ENCODE results near the gene DCXR. TPM values are rescaled to one million over a fixed set of nuclear protein-coding genes. Genes with fewer than 3 reads are reported as not detected.

Gene DCXR
- total RNA-seq, 1 experiment from 2014 or later: 111 TPM

- H3K36me3 Mint-ChIP-seq (ENCODE audit: insufficient read depth, unreplicated experiment): peaks cover 13% of the 10 kb centered on the region
- H3K27me3 Mint-ChIP-seq (ENCODE audit: insufficient read depth, unreplicated experiment): no peaks in the 10 kb centered on the region
- no peaks in the 10 kb centered on the region for H3K9me3 Mint-ChIP-seq (ENCODE audit: unreplicated experiment)
- no TSS peak for BruUV-seq (replicated peaks)
- intact Hi-C loops (cut with micrococcal nuclease): loop anchor here (1.0 kb wide), 1 partner anchor 32 kb away; the partner anchor contains the start of gene LRRC45
- peak overlapping the region; percentile 56 for H3K4me3 Mint-ChIP-seq (ENCODE audit: unreplicated experiment)
- CTCF ChIA-PET: interaction anchor here (0.6 to 2.0 kb wide), 8 partner anchors 9 to 71 kb away, joined by 3 to 15 read pairs (median 5); partner anchors contain the start of gene NOTUM
- DNase-seq (ENCODE audit: unreplicated experiment): peak; percentile 92
- POLR2A ChIA-PET: interaction anchor here (0.6 to 2.7 kb wide), 15 partner anchors 11 to 466 kb away, joined by 3 to 55 read pairs (median 5); partner anchors contain the start of genes CENPX, LRRC45 and MAFG
- TF ChIP-seq, protein P1, sequence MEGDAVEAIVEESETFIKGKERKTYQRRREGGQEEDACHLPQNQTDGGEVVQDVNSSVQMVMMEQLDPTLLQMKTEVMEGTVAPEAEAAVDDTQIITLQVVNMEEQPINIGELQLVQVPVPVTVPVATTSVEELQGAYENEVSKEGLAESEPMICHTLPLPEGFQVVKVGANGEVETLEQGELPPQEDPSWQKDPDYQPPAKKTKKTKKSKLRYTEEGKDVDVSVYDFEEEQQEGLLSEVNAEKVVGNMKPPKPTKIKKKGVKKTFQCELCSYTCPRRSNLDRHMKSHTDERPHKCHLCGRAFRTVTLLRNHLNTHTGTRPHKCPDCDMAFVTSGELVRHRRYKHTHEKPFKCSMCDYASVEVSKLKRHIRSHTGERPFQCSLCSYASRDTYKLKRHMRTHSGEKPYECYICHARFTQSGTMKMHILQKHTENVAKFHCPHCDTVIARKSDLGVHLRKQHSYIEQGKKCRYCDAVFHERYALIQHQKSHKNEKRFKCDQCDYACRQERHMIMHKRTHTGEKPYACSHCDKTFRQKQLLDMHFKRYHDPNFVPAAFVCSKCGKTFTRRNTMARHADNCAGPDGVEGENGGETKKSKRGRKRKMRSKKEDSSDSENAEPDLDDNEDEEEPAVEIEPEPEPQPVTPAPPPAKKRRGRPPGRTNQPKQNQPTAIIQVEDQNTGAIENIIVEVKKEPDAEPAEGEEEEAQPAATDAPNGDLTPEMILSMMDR (IDR thresholded peaks at IDR 0.05; ENCODE audit: unreplicated experiment): no peak
- H3K27ac Mint-ChIP-seq (ENCODE audit: low read depth, unreplicated experiment): peak overlapping the region; percentile 31
- peaks cover 13% of the 10 kb centered on the region for H3K4me1 Mint-ChIP-seq (ENCODE audit: insufficient read depth, unreplicated experiment)
These were observed 45.7 kb downstream of the DCXR start for GRCh38 chr17:81991684-81992305.

- POLR2A ChIA-PET: interaction anchor here (0.6 to 2.7 kb wide), 18 partner anchors 10 to 465 kb away, joined by 3 to 55 read pairs (median 4); partner anchors contain the start of genes CENPX, LRRC45 and MAFG
- CTCF ChIA-PET: interaction anchor here (0.6 to 2.0 kb wide), 7 partner anchors 11 to 72 kb away, joined by 3 to 15 read pairs (median 5); partner anchors contain the start of gene NOTUM
- TF ChIP-seq, protein P1 (IDR thresholded peaks at IDR 0.05; ENCODE audit: unreplicated experiment): no peak
- H3K27me3 Mint-ChIP-seq (ENCODE audit: insufficient read depth, unreplicated experiment): no peaks in the 10 kb centered on the region
- H3K4me3 Mint-ChIP-seq (ENCODE audit: unreplicated experiment): peak overlapping the region; percentile 56
- DNase-seq (ENCODE audit: unreplicated experiment): no peak
- H3K4me1 Mint-ChIP-seq (ENCODE audit: insufficient read depth, unreplicated experiment): peaks cover 13% of the 10 kb centered on the region
- H3K27ac Mint-ChIP-seq (ENCODE audit: low read depth, unreplicated experiment): peak overlapping the region; percentile 31
- intact Hi-C loops (cut with micrococcal nuclease): loop anchor here (1.0 kb wide), 1 partner anchor 32 kb away; the partner anchor contains the start of gene LRRC45
- peaks cover 20% of the 10 kb centered on the region for H3K36me3 Mint-ChIP-seq (ENCODE audit: insufficient read depth, unreplicated experiment)
- no peaks in the 10 kb centered on the region for H3K9me3 Mint-ChIP-seq (ENCODE audit: unreplicated experiment)
- BruUV-seq (replicated peaks): no TSS peak
These were observed 46.4 kb downstream of the DCXR start for GRCh38 chr17:81990836-81991683.

- CTCF ChIA-PET: interaction anchor here (0.7 kb wide), 1 partner anchor 15 kb away, joined by 3 read pairs; no protein-coding TSS in a partner anchor
These were observed 50.2 kb downstream of the DCXR start for GRCh38 chr17:81987161-81987770.

More at GRCh38 chr17:81987161-81987770, 50.2 kb downstream of the DCXR start:
- intact Hi-C loops (cut with micrococcal nuclease): no loop called here
- POLR2A ChIA-PET: no interaction called here
- Mint-ChIP-seq H3K27me3 (ENCODE audit: insufficient read depth, unreplicated experiment) (no peaks in the 10 kb centered on the region), H3K9me3 (ENCODE audit: unreplicated experiment) (no peaks in the 10 kb centered on the region), H3K27ac (ENCODE audit: low read depth, unreplicated experiment) (no peak overlapping the region), H3K36me3 (ENCODE audit: insufficient read depth, unreplicated experiment) (peaks cover 30% of the 10 kb centered on the region), H3K4me3 (ENCODE audit: unreplicated experiment) (no peak overlapping the region), H3K4me1 (ENCODE audit: insufficient read depth, unreplicated experiment) (peaks cover 19% of the 10 kb centered on the region)
- TF ChIP-seq, protein P1 (IDR thresholded peaks at IDR 0.05; ENCODE audit: unreplicated experiment): no peak
- no peak for DNase-seq (ENCODE audit: unreplicated experiment)
- no TSS peak for BruUV-seq (replicated peaks)
